Fibroblast of mammary gland (primary cell): ENCODE measurements around the gene SLAMF6.

Source experiments
- DNase-seq: peaks from one replicate; pipeline ENCODE4 v3.0.0-alpha.2; 2010; ENCODE audit warnings: low read depth
- H3K4me3 ChIP-seq: 2 replicates; pipeline ENCODE4 v1.5.1; 2011; ENCODE audit warnings: low read depth, mild to moderate bottlenecking, low read length, moderate library complexity; ENCODE audit not compliant: control insufficient read depth
- CTCF ChIP-seq: conservative IDR thresholded peaks from 2 replicates; pipeline ENCODE4 v1.5.1; 2011; ENCODE audit warnings: low read depth, low read length, inconsistent platforms; ENCODE audit not compliant: control insufficient read depth, insufficient read depth

Gene SLAMF6

DNA sequence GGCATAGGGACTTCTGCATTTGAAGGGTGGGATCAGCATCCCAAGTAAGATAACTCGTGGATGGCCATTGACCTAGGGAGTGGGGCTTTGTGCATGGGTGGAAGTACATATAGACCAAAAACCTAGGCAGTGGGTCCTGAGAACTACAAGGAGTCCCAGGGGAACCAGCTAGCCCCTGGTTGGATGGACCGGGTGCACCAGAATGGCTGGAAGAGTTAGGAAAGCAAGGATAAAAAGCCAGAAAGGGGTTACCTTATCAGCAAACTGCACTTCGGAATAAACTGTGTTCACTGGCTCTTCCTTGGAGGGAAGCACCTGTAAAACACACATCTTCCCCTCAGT, 26.6 kb upstream of the SLAMF6 start:
- TF ChIP-seq CTCF: no peak
- H3K4me3 ChIP-seq: no peak overlapping the region
- DNase-seq: no peak

- no peak for TF ChIP-seq CTCF
- DNase-seq: no peak
- no peak overlapping the region for H3K4me3 ChIP-seq
These were observed 26.1 kb upstream of the SLAMF6 start for GRCh38 chr1:160548960-160549664.

DNA sequence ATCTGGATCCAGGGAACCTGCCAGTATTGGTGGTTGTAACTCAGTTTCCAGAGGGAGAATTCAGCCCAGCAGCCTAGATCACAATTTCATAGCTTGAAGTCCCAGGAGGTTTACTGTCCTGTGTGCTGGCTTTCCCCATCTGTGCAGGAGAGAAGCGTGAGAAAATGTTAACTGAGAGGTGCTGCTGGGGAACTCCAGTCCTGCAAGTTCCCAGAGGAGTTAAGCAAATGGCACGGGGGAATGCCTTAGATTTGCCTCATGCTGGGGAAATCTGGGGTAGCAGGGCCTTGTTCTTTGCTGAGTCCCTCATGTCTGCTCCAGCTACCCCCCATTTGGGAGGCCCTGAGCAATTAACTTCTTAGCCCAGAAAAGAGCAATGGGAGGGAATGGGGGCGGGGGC, 25.1 kb upstream of the SLAMF6 start:
- no peak overlapping the region for H3K4me3 ChIP-seq
- DNase-seq: no peak

DNA sequence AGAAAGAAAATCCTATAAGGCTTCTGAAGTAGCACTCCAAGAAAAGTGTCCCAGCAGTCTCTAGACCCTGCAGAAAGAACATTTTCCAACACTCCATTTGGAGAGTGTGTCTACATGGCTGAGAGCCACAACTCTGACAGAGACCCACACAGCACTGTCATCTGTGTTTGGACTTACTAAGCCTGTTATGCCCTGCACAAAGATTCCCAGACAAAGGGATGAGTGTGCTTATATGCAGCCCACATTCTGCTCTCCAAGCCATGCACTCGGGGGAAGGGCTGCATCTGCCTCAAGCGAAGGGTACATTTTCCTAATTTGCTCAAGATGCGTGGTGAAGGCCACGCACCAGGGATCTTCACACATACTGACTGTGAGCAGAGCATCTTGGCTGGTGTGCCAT, 24.4 kb upstream of the SLAMF6 start:
- H3K4me3 ChIP-seq: no peak overlapping the region
- no peak for TF ChIP-seq CTCF
- DNase-seq: no peak

More for the DNA sequence above, 25.1 kb upstream of the SLAMF6 start:
- no peak for TF ChIP-seq CTCF

GRCh38 chr1:160546942-160547341, 23.9 kb upstream of the SLAMF6 start:
- no peak for TF ChIP-seq CTCF
- no peak overlapping the region for H3K4me3 ChIP-seq
- no peak for DNase-seq

DNA sequence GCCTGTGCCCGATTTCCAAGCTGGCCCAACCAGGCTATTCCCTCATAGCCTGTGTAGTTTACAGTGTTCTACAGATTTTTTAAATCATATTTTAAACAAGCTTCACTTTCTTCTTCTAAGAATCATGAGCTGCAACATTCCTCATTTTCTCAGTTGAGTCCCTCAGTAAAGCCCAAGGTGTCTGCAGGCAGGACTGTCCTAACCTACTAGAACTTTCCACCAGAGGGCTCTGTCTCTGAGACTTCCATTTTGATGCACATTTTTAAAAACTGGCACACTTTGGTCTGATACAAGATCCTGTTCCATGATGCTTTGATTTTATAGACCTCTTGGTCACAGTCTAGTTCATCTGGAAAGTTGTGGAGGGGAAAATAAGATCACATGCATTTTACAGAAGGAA, 21.6 kb upstream of the SLAMF6 start:
- H3K4me3 ChIP-seq: no peak overlapping the region
- peak; percentile 15 for TF ChIP-seq CTCF
- peak; percentile 1 for DNase-seq
